Measurements from ENCODE around the gene IL10RB. TPM values are rescaled to one million over a fixed set of nuclear protein-coding genes. Genes with fewer than 3 reads are reported as not detected.

IL10RB gene
- total and polyA plus RNA-seq, 2 of the 13 experiments (the other 11 are each of a cell fraction or from before 2014, with no cell fraction given), result 17.4 to 18.2 TPM

DNA sequence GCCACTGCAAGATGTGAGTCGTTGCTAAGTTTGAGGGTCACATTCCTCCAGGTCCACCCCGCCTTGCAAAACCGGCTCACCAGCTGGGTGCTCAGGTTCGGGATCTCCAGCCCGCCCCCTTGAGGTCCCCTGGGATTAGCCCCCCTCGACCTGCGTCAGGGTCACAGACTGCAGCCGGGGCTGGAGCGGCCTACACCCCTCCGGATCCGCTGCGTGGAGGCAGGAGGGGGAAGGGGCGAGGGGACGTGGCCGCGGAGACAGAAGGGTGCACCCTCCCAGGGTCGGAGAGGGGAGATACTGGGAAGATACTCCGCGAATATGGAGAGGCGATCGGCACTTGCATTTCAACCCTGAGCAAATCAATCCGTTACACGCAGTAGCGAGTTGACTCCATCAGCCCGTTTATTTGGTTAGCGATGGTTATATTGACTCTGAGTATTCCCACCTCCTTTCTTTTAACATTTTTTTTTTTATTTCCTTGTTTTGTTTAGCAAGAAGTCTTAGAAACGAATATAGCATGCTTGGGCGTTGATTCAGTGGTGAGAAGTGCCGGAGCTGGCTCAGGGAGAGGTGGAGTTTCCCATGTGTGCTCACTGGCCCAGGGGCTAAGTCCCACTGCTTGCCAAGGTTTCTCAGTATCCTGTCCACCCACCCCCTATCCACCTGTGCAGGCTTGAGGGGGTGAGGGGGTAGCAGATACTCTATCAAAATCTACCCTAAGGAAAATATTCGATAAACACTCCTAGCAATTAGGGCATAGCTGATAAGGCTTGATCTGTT is 35.4 kb upstream of the IL10RB start (continued):
- TF ChIP-seq FOXM1 (CRISPR knock-in tag; IDR thresholded peaks at IDR 0.05) (no peak), CC2D1A (CRISPR knock-in tag; IDR thresholded peaks at IDR 0.05) (no peak), HDAC1 (CRISPR knock-in tag; IDR thresholded peaks at IDR 0.05) (peak; percentile 65), MED13 (CRISPR knock-in tag; IDR thresholded peaks at IDR 0.05) (no peak), MTF2 (CRISPR knock-in tag; IDR thresholded peaks at IDR 0.05; ENCODE audit: borderline replicate concordance) (no peak), MTA1 (CRISPR knock-in tag; IDR thresholded peaks at IDR 0.05; ENCODE audit: borderline replicate concordance) (peak; percentile 49; the same call in 1 of the 2 replicates), HNRNPK (IDR thresholded peaks at IDR 0.05; ENCODE audit: low read depth, low read length, poor library complexity, severe bottlenecking) (no peak), ZKSCAN5 (CRISPR knock-in tag; IDR thresholded peaks at IDR 0.05) (no peak), RARG (CRISPR knock-in tag; IDR thresholded peaks at IDR 0.05; ENCODE audit: low read depth) (no peak), ZNF460 (CRISPR knock-in tag; IDR thresholded peaks at IDR 0.05; ENCODE audit: borderline replicate concordance) (no peak), ZNF674 (CRISPR knock-in tag; IDR thresholded peaks at IDR 0.05; ENCODE audit: low read depth) (no peak), ESRRA (CRISPR knock-in tag; IDR thresholded peaks at IDR 0.05; ENCODE audit: low read depth) (no peak), RBFOX2 (IDR thresholded peaks at IDR 0.05; ENCODE audit: low read depth, low read length) (0 out of 2 replicates have a peak, but pooled peaks have one; percentile 13), ZNF704 (CRISPR knock-in tag; IDR thresholded peaks at IDR 0.05; ENCODE audit: borderline replicate concordance) (no peak; the same call in 1 of the 2 replicates), MATR3 (CRISPR knock-in tag; IDR thresholded peaks at IDR 0.05) (no peak), HOXD1 (CRISPR knock-in tag; IDR thresholded peaks at IDR 0.05) (no peak), SRSF1 (optimal IDR thresholded peaks at IDR 0.05; ENCODE audit: low read depth, low read length) (no peak), ZNF772 (CRISPR knock-in tag; IDR thresholded peaks at IDR 0.05) (0 out of 2 replicates have a peak, but pooled peaks have one; percentile 36), ZNF629 (CRISPR knock-in tag; conservative IDR thresholded peaks at IDR 0.05) (no peak), ZFP1 (CRISPR knock-in tag; IDR thresholded peaks at IDR 0.05) (no peak), SETDB1 (CRISPR knock-in tag; IDR thresholded peaks at IDR 0.05; ENCODE audit: borderline replicate concordance) (no peak), ZNF709 (CRISPR knock-in tag; IDR thresholded peaks at IDR 0.05) (0 out of 2 replicates have a peak, but pooled peaks have one; percentile 10), CBX5 (CRISPR knock-in tag; IDR thresholded peaks at IDR 0.05; ENCODE audit: borderline replicate concordance) (no peak)
- TF ChIP-seq, protein P1, sequence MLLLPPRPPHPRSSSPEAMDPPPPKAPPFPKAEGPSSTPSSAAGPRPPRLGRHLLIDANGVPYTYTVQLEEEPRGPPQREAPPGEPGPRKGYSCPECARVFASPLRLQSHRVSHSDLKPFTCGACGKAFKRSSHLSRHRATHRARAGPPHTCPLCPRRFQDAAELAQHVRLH (CRISPR knock-in tag; IDR thresholded peaks at IDR 0.05; ENCODE audit: borderline replicate concordance, low read depth), result 0 out of 2 replicates have a peak, but pooled peaks have one; percentile 1
- TF ChIP-seq, protein P2, sequence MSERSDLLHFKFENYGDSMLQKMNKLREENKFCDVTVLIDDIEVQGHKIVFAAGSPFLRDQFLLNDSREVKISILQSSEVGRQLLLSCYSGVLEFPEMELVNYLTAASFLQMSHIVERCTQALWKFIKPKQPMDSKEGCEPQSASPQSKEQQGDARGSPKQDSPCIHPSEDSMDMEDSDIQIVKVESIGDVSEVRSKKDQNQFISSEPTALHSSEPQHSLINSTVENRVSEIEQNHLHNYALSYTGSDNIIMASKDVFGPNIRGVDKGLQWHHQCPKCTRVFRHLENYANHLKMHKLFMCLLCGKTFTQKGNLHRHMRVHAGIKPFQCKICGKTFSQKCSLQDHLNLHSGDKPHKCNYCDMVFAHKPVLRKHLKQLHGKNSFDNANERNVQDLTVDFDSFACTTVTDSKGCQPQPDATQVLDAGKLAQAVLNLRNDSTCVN (CRISPR knock-in tag; IDR thresholded peaks at IDR 0.05; ENCODE audit: borderline replicate concordance), result no peak
- TF ChIP-seq, protein P3, sequence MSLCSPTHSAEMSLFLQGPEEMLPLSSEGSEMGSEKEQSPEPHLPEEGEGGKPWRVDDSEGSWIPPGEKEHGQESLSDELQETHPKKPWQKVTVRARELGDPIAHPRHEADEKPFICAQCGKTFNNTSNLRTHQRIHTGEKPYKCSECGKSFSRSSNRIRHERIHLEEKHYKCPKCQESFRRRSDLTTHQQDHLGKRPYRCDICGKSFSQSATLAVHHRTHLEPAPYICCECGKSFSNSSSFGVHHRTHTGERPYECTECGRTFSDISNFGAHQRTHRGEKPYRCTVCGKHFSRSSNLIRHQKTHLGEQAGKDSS (CRISPR knock-in tag; IDR thresholded peaks at IDR 0.05; ENCODE audit: borderline replicate concordance, low read depth), result no peak; the same call in 1 of the 2 replicates
